Sigmoid colon (tissue), 4 donors: Measurements from ENCODE around the gene ZDHHC13.

Experiments used
- CTCF ChIP-seq, 4 experiments: fragments of 450-650 bp in 3 of 4; fragments of 200-600 bp in 1 of 4; IDR thresholded peaks; one replicate each; pipeline ENCODE4 v1.5.1; 2016 to 2019; ENCODE audit warnings: antibody characterized with exemption in 4 of 4, mild to moderate bottlenecking in 3 of 4, moderate library complexity in 2 of 4
- EP300 ChIP-seq, 4 donors: sonication (generic); formaldehyde crosslinking; IDR thresholded peaks; one replicate each; pipeline ENCODE4 v1.6.1; 2017; ENCODE audit warnings: antibody characterized with exemption in 4 of 4
- POLR2A ChIP-seq, 2 donors: fragments of 450-650 bp; IDR thresholded peaks; one replicate each; pipeline ENCODE4 v1.6.1; 2016; ENCODE audit warnings: antibody characterized with exemption in 2 of 2, mild to moderate bottlenecking in 2 of 2, moderate library complexity in 2 of 2

- TF ChIP-seq CTCF (IDR thresholded peaks at IDR 0.05) = no peak
- TF ChIP-seq EP300 (IDR thresholded peaks at IDR 0.05) = no peak
- TF ChIP-seq POLR2A (IDR thresholded peaks at IDR 0.05) = no peak
Observed at GRCh38 chr11:19134004-19134403, 17.0 kb downstream of the ZDHHC13 start.
